Transverse colon (tissue), 4 donors: ENCODE measurements around the gene ALDOA.

Experiments used
- EP300 ChIP-seq: sonication (generic); formaldehyde crosslinking; IDR thresholded peaks from one replicate; pipeline ENCODE4 v1.6.1; 2017; ENCODE audit warnings: antibody characterized with exemption, low read depth
- POLR2A ChIP-seq: fragments of 450-650 bp; IDR thresholded peaks from one replicate; pipeline ENCODE4 v1.6.1; 2016; ENCODE audit warnings: antibody characterized with exemption, mild to moderate bottlenecking, moderate library complexity
- POLR2AphosphoS5 ChIP-seq, 3 donors: sonication (generic); formaldehyde crosslinking; IDR thresholded peaks; one replicate each; pipeline ENCODE4 v1.6.1; 2016; ENCODE audit warnings: antibody characterized with exemption in 3 of 3
- TF ChIP-seq, protein P1 (sequence below), 5 experiments: fragments of 200-600 bp in 3 of 5; fragments of 450-650 bp in 2 of 5; sonication (generic) in 3 of 5; IDR thresholded peaks; 1 replicate in 2 of 5; 2 replicates in 3 of 5; pipeline ENCODE4 v1.5.1; 2016 to 2017; ENCODE audit warnings: antibody characterized with exemption in 5 of 5, inconsistent platforms in 3 of 5, mild to moderate bottlenecking in 2 of 5, moderate library complexity in 1 of 5

DNA sequence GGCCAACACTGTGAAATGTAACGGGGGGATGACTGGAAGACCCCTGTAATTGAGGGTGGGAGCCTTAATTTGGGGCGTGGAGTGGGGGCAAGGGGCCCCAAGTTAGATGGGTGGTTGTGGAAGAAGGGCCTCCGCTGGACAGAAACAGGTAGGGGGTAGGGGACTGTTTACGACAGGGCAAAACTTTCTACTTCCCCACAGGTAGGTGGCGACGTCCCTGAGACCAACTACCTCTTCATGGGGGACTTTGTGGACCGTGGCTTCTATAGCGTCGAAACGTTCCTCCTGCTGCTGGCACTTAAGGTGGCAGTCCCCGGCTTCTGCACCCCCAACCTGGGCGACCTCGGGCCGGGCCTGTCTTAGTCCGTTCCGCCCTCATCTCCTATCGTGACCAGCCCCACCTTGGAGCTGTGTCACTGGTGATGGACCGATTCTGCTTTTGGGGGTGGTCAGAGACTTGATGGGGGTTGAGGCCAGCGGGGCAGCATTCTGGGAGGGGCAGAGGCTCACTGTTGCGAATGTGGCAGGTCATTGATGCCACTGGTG is 17.1 kb downstream of the ALDOA start:
- TF ChIP-seq, protein P1, sequence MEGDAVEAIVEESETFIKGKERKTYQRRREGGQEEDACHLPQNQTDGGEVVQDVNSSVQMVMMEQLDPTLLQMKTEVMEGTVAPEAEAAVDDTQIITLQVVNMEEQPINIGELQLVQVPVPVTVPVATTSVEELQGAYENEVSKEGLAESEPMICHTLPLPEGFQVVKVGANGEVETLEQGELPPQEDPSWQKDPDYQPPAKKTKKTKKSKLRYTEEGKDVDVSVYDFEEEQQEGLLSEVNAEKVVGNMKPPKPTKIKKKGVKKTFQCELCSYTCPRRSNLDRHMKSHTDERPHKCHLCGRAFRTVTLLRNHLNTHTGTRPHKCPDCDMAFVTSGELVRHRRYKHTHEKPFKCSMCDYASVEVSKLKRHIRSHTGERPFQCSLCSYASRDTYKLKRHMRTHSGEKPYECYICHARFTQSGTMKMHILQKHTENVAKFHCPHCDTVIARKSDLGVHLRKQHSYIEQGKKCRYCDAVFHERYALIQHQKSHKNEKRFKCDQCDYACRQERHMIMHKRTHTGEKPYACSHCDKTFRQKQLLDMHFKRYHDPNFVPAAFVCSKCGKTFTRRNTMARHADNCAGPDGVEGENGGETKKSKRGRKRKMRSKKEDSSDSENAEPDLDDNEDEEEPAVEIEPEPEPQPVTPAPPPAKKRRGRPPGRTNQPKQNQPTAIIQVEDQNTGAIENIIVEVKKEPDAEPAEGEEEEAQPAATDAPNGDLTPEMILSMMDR (IDR thresholded peaks at IDR 0.05) = no peak
- TF ChIP-seq POLR2A = no peak
- TF ChIP-seq EP300 = no peak
- no peak for TF ChIP-seq POLR2AphosphoS5 (IDR thresholded peaks at IDR 0.05)
